ENCODE data around the gene GADL1. TPM values are rescaled to one million over a fixed set of nuclear protein-coding genes. Genes with fewer than 3 reads are reported as not detected.

GADL1 gene
- polyA plus RNA-seq, 2 donors = 0.04 to 0.06 TPM

- H3K4me3 ChIP-seq (ENCODE audit: low read depth in 1 of 2, low read length in 2 of 2) = no peak overlapping the region
- no peaks in the 10 kb centered on the region for H3K9me3 ChIP-seq (ENCODE audit: control insufficient read depth in 2 of 2, insufficient read depth in 1 of 2, low read depth in 1 of 2, low read length in 1 of 2)
- no peak overlapping the region for H3K27ac ChIP-seq (ENCODE audit: low read depth in 2 of 2, low read length in 1 of 2)
- H3K36me3 ChIP-seq (ENCODE audit: control insufficient read depth in 2 of 2, insufficient read depth in 2 of 2, low read length in 1 of 2) = no peaks in the 10 kb centered on the region
- H3K27me3 ChIP-seq (ENCODE audit: control insufficient read depth in 1 of 2, insufficient read depth in 2 of 2, low read length in 2 of 2) = no peaks in the 10 kb centered on the region
- 63 to 69% methylated on average over 4 of the region's 4 CpGs for WGBS, 2 donors
- H3K4me1 ChIP-seq (ENCODE audit: control insufficient read depth in 2 of 2, insufficient read depth in 2 of 2, low read length in 1 of 2) = no peaks in the 10 kb centered on the region
These were observed 61.4 kb downstream of the GADL1 start for GRCh38 chr3:30832961-30833575.

- Histone ChIP-seq H3K9me3 (ENCODE audit: control insufficient read depth in 2 of 2, insufficient read depth in 1 of 2, low read depth in 1 of 2, low read length in 1 of 2) (no peaks in the 10 kb centered on the region), H3K36me3 (ENCODE audit: control insufficient read depth in 2 of 2, insufficient read depth in 2 of 2, low read length in 1 of 2) (no peaks in the 10 kb centered on the region), H3K4me1 (ENCODE audit: control insufficient read depth in 2 of 2, insufficient read depth in 2 of 2, low read length in 1 of 2) (no peaks in the 10 kb centered on the region), H3K4me3 (ENCODE audit: low read depth in 1 of 2, low read length in 2 of 2) (no peak overlapping the region), H3K27me3 (ENCODE audit: control insufficient read depth in 1 of 2, insufficient read depth in 2 of 2, low read length in 2 of 2) (no peaks in the 10 kb centered on the region), H3K27ac (ENCODE audit: low read depth in 2 of 2, low read length in 1 of 2) (no peak overlapping the region)
- WGBS, 2 donors = 93 to 96% methylated on average over 1 of the region's 1 CpG
These were observed 67.4 kb downstream of the GADL1 start for GRCh38 chr3:30827080-30827479.

- no peaks in the 10 kb centered on the region for H3K9me3 ChIP-seq (ENCODE audit: control insufficient read depth in 2 of 2, insufficient read depth in 1 of 2, low read depth in 1 of 2, low read length in 1 of 2)
- no peak overlapping the region for H3K27ac ChIP-seq (ENCODE audit: low read depth in 2 of 2, low read length in 1 of 2)
- no peak overlapping the region for H3K4me3 ChIP-seq (ENCODE audit: low read depth in 1 of 2, low read length in 2 of 2)
- H3K27me3 ChIP-seq (ENCODE audit: control insufficient read depth in 1 of 2, insufficient read depth in 2 of 2, low read length in 2 of 2) = no peaks in the 10 kb centered on the region
- H3K4me1 ChIP-seq (ENCODE audit: control insufficient read depth in 2 of 2, insufficient read depth in 2 of 2, low read length in 1 of 2) = no peaks in the 10 kb centered on the region
- H3K36me3 ChIP-seq (ENCODE audit: control insufficient read depth in 2 of 2, insufficient read depth in 2 of 2, low read length in 1 of 2) = no peaks in the 10 kb centered on the region
- 9 to 34% methylated on average over 2 of the region's 2 CpGs for WGBS, 2 donors
These were observed 67.9 kb downstream of the GADL1 start for GRCh38 chr3:30826531-30826942.

GRCh38 chr3:30819067-30819798 is 75.2 kb downstream of the GADL1 start:
- H3K27ac ChIP-seq (ENCODE audit: low read depth in 2 of 2, low read length in 1 of 2) = no peak overlapping the region
- H3K4me1 ChIP-seq (ENCODE audit: control insufficient read depth in 2 of 2, insufficient read depth in 2 of 2, low read length in 1 of 2) = no peaks in the 10 kb centered on the region
- 66 to 69% methylated on average over 3 of the region's 3 CpGs for WGBS, 2 donors
- H3K4me3 ChIP-seq (ENCODE audit: low read depth in 1 of 2, low read length in 2 of 2) = no peak overlapping the region
- H3K36me3 ChIP-seq (ENCODE audit: control insufficient read depth in 2 of 2, insufficient read depth in 2 of 2, low read length in 1 of 2) = no peaks in the 10 kb centered on the region
- no peaks in the 10 kb centered on the region for H3K27me3 ChIP-seq (ENCODE audit: control insufficient read depth in 1 of 2, insufficient read depth in 2 of 2, low read length in 2 of 2)
- no peaks in the 10 kb centered on the region for H3K9me3 ChIP-seq (ENCODE audit: control insufficient read depth in 2 of 2, insufficient read depth in 1 of 2, low read depth in 1 of 2, low read length in 1 of 2)

GRCh38 chr3:30813734-30814133 is 80.7 kb downstream of the GADL1 start:
- Histone ChIP-seq H3K4me1 (ENCODE audit: control insufficient read depth in 2 of 2, insufficient read depth in 2 of 2, low read length in 1 of 2) (no peaks in the 10 kb centered on the region), H3K27ac (ENCODE audit: low read depth in 2 of 2, low read length in 1 of 2) (no peak overlapping the region), H3K4me3 (ENCODE audit: low read depth in 1 of 2, low read length in 2 of 2) (no peak overlapping the region), H3K9me3 (ENCODE audit: control insufficient read depth in 2 of 2, insufficient read depth in 1 of 2, low read depth in 1 of 2, low read length in 1 of 2) (no peaks in the 10 kb centered on the region), H3K27me3 (ENCODE audit: control insufficient read depth in 1 of 2, insufficient read depth in 2 of 2, low read length in 2 of 2) (no peaks in the 10 kb centered on the region), H3K36me3 (ENCODE audit: control insufficient read depth in 2 of 2, insufficient read depth in 2 of 2, low read length in 1 of 2) (no peaks in the 10 kb centered on the region)
- 80 to 83% methylated on average over 4 of the region's 4 CpGs for WGBS, 2 donors

GRCh38 chr3:30811151-30811795 is 83.2 kb downstream of the GADL1 start:
- H3K4me3 ChIP-seq (ENCODE audit: low read depth in 1 of 2, low read length in 2 of 2) = no peak overlapping the region
- H3K27ac ChIP-seq (ENCODE audit: low read depth in 2 of 2, low read length in 1 of 2) = no peak overlapping the region

GRCh38 chr3:30810625-30811024 is 83.8 kb downstream of the GADL1 start:
- Histone ChIP-seq H3K4me1 (ENCODE audit: control insufficient read depth in 2 of 2, insufficient read depth in 2 of 2, low read length in 1 of 2) (no peaks in the 10 kb centered on the region), H3K4me3 (ENCODE audit: low read depth in 1 of 2, low read length in 2 of 2) (no peak overlapping the region), H3K27me3 (ENCODE audit: control insufficient read depth in 1 of 2, insufficient read depth in 2 of 2, low read length in 2 of 2) (no peaks in the 10 kb centered on the region), H3K27ac (ENCODE audit: low read depth in 2 of 2, low read length in 1 of 2) (no peak overlapping the region), H3K9me3 (ENCODE audit: control insufficient read depth in 2 of 2, insufficient read depth in 1 of 2, low read depth in 1 of 2, low read length in 1 of 2) (no peaks in the 10 kb centered on the region), H3K36me3 (ENCODE audit: control insufficient read depth in 2 of 2, insufficient read depth in 2 of 2, low read length in 1 of 2) (no peaks in the 10 kb centered on the region)
- 77 to 79% methylated on average over 6 of the region's 6 CpGs for WGBS, 2 donors

More at GRCh38 chr3:30811151-30811795, 83.2 kb downstream of the GADL1 start:
- no peaks in the 10 kb centered on the region for H3K4me1 ChIP-seq (ENCODE audit: control insufficient read depth in 2 of 2, insufficient read depth in 2 of 2, low read length in 1 of 2)
- 56 to 65% methylated on average over 4 of the region's 4 CpGs for WGBS, 2 donors
- H3K27me3 ChIP-seq (ENCODE audit: control insufficient read depth in 1 of 2, insufficient read depth in 2 of 2, low read length in 2 of 2) = no peaks in the 10 kb centered on the region
- no peaks in the 10 kb centered on the region for H3K9me3 ChIP-seq (ENCODE audit: control insufficient read depth in 2 of 2, insufficient read depth in 1 of 2, low read depth in 1 of 2, low read length in 1 of 2)
- no peaks in the 10 kb centered on the region for H3K36me3 ChIP-seq (ENCODE audit: control insufficient read depth in 2 of 2, insufficient read depth in 2 of 2, low read length in 1 of 2)

GRCh38 chr3:30805695-30806094 is 88.8 kb downstream of the GADL1 start:
- H3K9me3 ChIP-seq (ENCODE audit: control insufficient read depth in 2 of 2, insufficient read depth in 1 of 2, low read depth in 1 of 2, low read length in 1 of 2) = no peaks in the 10 kb centered on the region
- no peaks in the 10 kb centered on the region for H3K36me3 ChIP-seq (ENCODE audit: control insufficient read depth in 2 of 2, insufficient read depth in 2 of 2, low read length in 1 of 2)
- WGBS, 2 donors = 91 to 95% methylated on average over 6 of the region's 6 CpGs
- H3K27ac ChIP-seq (ENCODE audit: low read depth in 2 of 2, low read length in 1 of 2) = no peak overlapping the region
- no peaks in the 10 kb centered on the region for H3K4me1 ChIP-seq (ENCODE audit: control insufficient read depth in 2 of 2, insufficient read depth in 2 of 2, low read length in 1 of 2)
- H3K27me3 ChIP-seq (ENCODE audit: control insufficient read depth in 1 of 2, insufficient read depth in 2 of 2, low read length in 2 of 2) = no peaks in the 10 kb centered on the region
- H3K4me3 ChIP-seq (ENCODE audit: low read depth in 1 of 2, low read length in 2 of 2) = no peak overlapping the region

- WGBS, 2 donors = 90 to 91% methylated on average over 3 of the region's 3 CpGs
These were observed 89.5 kb downstream of the GADL1 start for GRCh38 chr3:30804984-30805383.

More at GRCh38 chr3:30804984-30805383, 89.5 kb downstream of the GADL1 start:
- H3K9me3 ChIP-seq (ENCODE audit: control insufficient read depth in 2 of 2, insufficient read depth in 1 of 2, low read depth in 1 of 2, low read length in 1 of 2) = no peaks in the 10 kb centered on the region
- no peak overlapping the region for H3K27ac ChIP-seq (ENCODE audit: low read depth in 2 of 2, low read length in 1 of 2)
- H3K36me3 ChIP-seq (ENCODE audit: control insufficient read depth in 2 of 2, insufficient read depth in 2 of 2, low read length in 1 of 2) = no peaks in the 10 kb centered on the region
- H3K27me3 ChIP-seq (ENCODE audit: control insufficient read depth in 1 of 2, insufficient read depth in 2 of 2, low read length in 2 of 2) = no peaks in the 10 kb centered on the region
- no peaks in the 10 kb centered on the region for H3K4me1 ChIP-seq (ENCODE audit: control insufficient read depth in 2 of 2, insufficient read depth in 2 of 2, low read length in 1 of 2)
- no peak overlapping the region for H3K4me3 ChIP-seq (ENCODE audit: low read depth in 1 of 2, low read length in 2 of 2)

Data from esophagus (tissue), 2 donors.